H1 (cell line): ENCODE results near the gene MACROD1. TPM values are rescaled to one million over a fixed set of nuclear protein-coding genes. Genes with fewer than 3 reads are reported as not detected.

Experiments
- CTCF ChIA-PET: fragments of 300-600 bp; sonication (Branson Sonifier 250); formaldehyde crosslinking; loops from one replicate; lab custom pipeline; 2021; ENCODE audit not compliant: partially characterized antibody; lab: Charles Lee
- POLR2A ChIA-PET: fragments of 300-600 bp; sonication (Branson Sonifier 250); formaldehyde crosslinking; loops from one replicate; lab custom pipeline; 2021; ENCODE audit warnings: inconsistent platforms; ENCODE audit not compliant: partially characterized antibody; lab: Charles Lee
- DNase-seq, 2 experiments: peaks; one replicate each; pipeline versions ENCODE4 v3.0.0 to v3.0.0-alpha.2; 2010 to 2022; ENCODE audit warnings: low spot score in 2 of 2, low read depth in 1 of 2, mixed read lengths in 1 of 2
- FAIRE-seq: peaks from 2 replicates; lab custom pipeline; 2011; peaks lifted over from hg19 to GRCh38; lab: Jason Lieb, UNC
- H2AFZ ChIP-seq: 2 replicates; pipeline ENCODE4 v1.8.1; 2012; ENCODE audit warnings: low read length, inconsistent platforms
- H2AK5ac ChIP-seq: 2 replicates; pipeline ENCODE4 v1.6.1; 2013; ENCODE audit warnings: low read depth, low read length
- H2BK120ac ChIP-seq: replicated peaks from 2 replicates; pipeline ENCODE3; 2013; ENCODE audit warnings: low read depth, low read length, inconsistent platforms
- H2BK12ac ChIP-seq: 2 replicates; pipeline ENCODE4 v1.6.1; 2013; ENCODE audit warnings: low read depth, low read length
- H2BK15ac ChIP-seq: 2 replicates; pipeline ENCODE4 v1.6.1; 2013; ENCODE audit warnings: low read length
- H2BK20ac ChIP-seq: 2 replicates; pipeline ENCODE4 v1.6.1; 2013; ENCODE audit warnings: low read length
- H2BK5ac ChIP-seq: 2 replicates; pipeline ENCODE4 v1.6.1; 2013; ENCODE audit warnings: low read depth, low read length
- H3K14ac ChIP-seq: 2 replicates; pipeline ENCODE4 v1.6.1; 2013; ENCODE audit warnings: inconsistent platforms; ENCODE audit not compliant: insufficient read length
- H3K18ac ChIP-seq: 2 replicates; pipeline ENCODE4 v1.6.1; 2013; ENCODE audit warnings: low read length; ENCODE audit errors: extremely low read depth
- H3K23ac ChIP-seq: 2 replicates; pipeline ENCODE4 v1.6.1; 2013; ENCODE audit warnings: inconsistent platforms; ENCODE audit not compliant: insufficient read length
- H3K23me2 ChIP-seq: 2 replicates; pipeline ENCODE4 v1.6.1; 2013; ENCODE audit warnings: low read depth, low read length
- H3K27ac ChIP-seq: 2 replicates; pipeline ENCODE4 v1.6.1; 2011; ENCODE audit warnings: low read depth, low read length, inconsistent platforms
- H3K27me3 ChIP-seq, 4 experiments: replicated peaks in 1 of 4; 1 replicate in 1 of 4; 2 replicates in 3 of 4; pipeline versions ENCODE4 v1.6.1 to v1.8.1; 2011 to 2013; ENCODE audit warnings: low read length in 3 of 4, mild to moderate bottlenecking in 3 of 4, inconsistent platforms in 2 of 4, mixed read lengths in 2 of 4, moderate library complexity in 1 of 4; ENCODE audit not compliant: control insufficient read depth in 3 of 4, insufficient read depth in 3 of 4; ENCODE audit errors: extremely low read depth in 1 of 4
- H3K36me3 ChIP-seq, 4 experiments: 2 replicates each; pipeline versions ENCODE4 v1.6.1 to v1.8.1; 2011 to 2013; ENCODE audit warnings: mild to moderate bottlenecking in 4 of 4, low read length in 3 of 4, moderate library complexity in 2 of 4, control low read depth in 1 of 4, inconsistent platforms in 1 of 4; ENCODE audit not compliant: insufficient read depth in 4 of 4, control insufficient read depth in 2 of 4
- H3K4ac ChIP-seq: replicated peaks from 2 replicates; pipeline ENCODE3; 2013; ENCODE audit warnings: low read length, low read depth, mixed read lengths, inconsistent platforms; ENCODE audit not compliant: insufficient read length
- H3K4me1 ChIP-seq, 4 experiments: replicated peaks in 1 of 4; 1 replicate in 1 of 4; 2 replicates in 3 of 4; pipeline versions ENCODE4 v1.6.1 to v1.8.1; 2011 to 2013; ENCODE audit warnings: low read length in 3 of 4, inconsistent platforms in 2 of 4, mixed read lengths in 1 of 4; ENCODE audit not compliant: insufficient read depth in 4 of 4, control insufficient read depth in 3 of 4
- H3K4me2 ChIP-seq, 2 experiments: 2 replicates each; pipeline versions ENCODE4 v1.6.1 to v1.8.1; 2011 to 2013; ENCODE audit warnings: low read depth in 2 of 2, low read length in 2 of 2, control low read depth in 1 of 2, inconsistent platforms in 1 of 2, mild to moderate bottlenecking in 1 of 2; ENCODE audit not compliant: insufficient read depth in 1 of 2
- H3K4me3 ChIP-seq, 4 experiments: fragments of 200-600, 300-600 bp in 1 of 4; sonication (generic), shearing (Covaris generic), sonication (Bioruptor Twin) in 1 of 4; 2 replicates each; pipeline versions ENCODE4 v1.5.1 to v1.8.1; 2011 to 2016; ENCODE audit warnings: low read length in 4 of 4, low read depth in 3 of 4, control low read depth in 2 of 4, inconsistent platforms in 2 of 4, mild to moderate bottlenecking in 2 of 4, mixed read lengths in 1 of 4, moderate library complexity in 1 of 4; ENCODE audit not compliant: insufficient read depth in 2 of 4; ENCODE audit errors: extremely low read depth in 1 of 4
- H3K56ac ChIP-seq: replicated peaks from 2 replicates; pipeline ENCODE3; 2013; ENCODE audit warnings: low read depth, mild to moderate bottlenecking, mixed read lengths, low read length, inconsistent platforms; ENCODE audit not compliant: insufficient read length
- H3K79me1 ChIP-seq: 2 replicates; pipeline ENCODE4 v1.6.1; 2013; ENCODE audit warnings: low read depth, low read length, control low read depth
- H3K79me2 ChIP-seq, 2 experiments: 2 replicates each; pipeline versions ENCODE4 v1.6.1 to v1.8.1; 2012 to 2013; ENCODE audit warnings: low read length in 2 of 2, mild to moderate bottlenecking in 2 of 2, inconsistent platforms in 1 of 2; ENCODE audit not compliant: insufficient read depth in 2 of 2, control insufficient read depth in 1 of 2
- H3K9ac ChIP-seq, 4 experiments: replicated peaks in 1 of 4; 1 replicate in 1 of 4; 2 replicates in 3 of 4; pipeline versions ENCODE4 v1.6.1 to v1.8.1; 2011 to 2013; ENCODE audit warnings: low read depth in 3 of 4, low read length in 3 of 4, control low read depth in 2 of 4, mild to moderate bottlenecking in 2 of 4, moderate library complexity in 2 of 4, inconsistent platforms in 1 of 4; ENCODE audit errors: extremely low read depth in 1 of 4
- H3K9me3 ChIP-seq, 2 experiments: 2 replicates each; pipeline versions ENCODE4 v1.6.1 to v1.8.1; 2012 to 2013; ENCODE audit warnings: mild to moderate bottlenecking in 2 of 2, moderate library complexity in 2 of 2, control low read depth in 1 of 2, inconsistent platforms in 1 of 2, low read depth in 1 of 2, low read length in 1 of 2, mixed read lengths in 1 of 2; ENCODE audit not compliant: insufficient read depth in 2 of 2
- H4K20me1 ChIP-seq, 2 experiments: replicated peaks in 1 of 2; 2 replicates each; pipeline versions ENCODE3 to v1.8.1; 2011 to 2013; ENCODE audit warnings: inconsistent platforms in 2 of 2, low read length in 2 of 2, mild to moderate bottlenecking in 1 of 2; ENCODE audit not compliant: insufficient read depth in 2 of 2, control insufficient read depth in 1 of 2
- H4K5ac ChIP-seq: 2 replicates; pipeline ENCODE4 v1.6.1; 2013; ENCODE audit warnings: low read length, low read depth, mixed read lengths, inconsistent platforms; ENCODE audit not compliant: insufficient read length
- H4K8ac ChIP-seq: 2 replicates; pipeline ENCODE4 v1.8.0; 2013; ENCODE audit warnings: mild to moderate bottlenecking, moderate library complexity, low read length, inconsistent platforms; ENCODE audit not compliant: insufficient read depth; ENCODE audit errors: extremely low read depth
- H4K91ac ChIP-seq: replicated peaks from 2 replicates; pipeline ENCODE3; 2013; ENCODE audit warnings: low read length, mixed read lengths, inconsistent platforms; ENCODE audit not compliant: insufficient read length
- BRCA1 ChIP-seq: IDR thresholded peaks from 2 replicates; pipeline ENCODE4 v1.6.1; 2012; ENCODE audit warnings: low read depth, low read length, improper control_type of control experiment
- CBX5 ChIP-seq: fragments of 300-800, 300-1000 bp; sonication (generic); IDR thresholded peaks from 2 replicates; pipeline ENCODE4 v1.7.1; 2016; ENCODE audit warnings: antibody characterized with exemption, low read length, low read depth
- CBX8 ChIP-seq: fragments of 300-800, 300-1000 bp; sonication (generic); IDR thresholded peaks from 2 replicates; pipeline ENCODE4 v1.7.1; 2016; ENCODE audit warnings: low read depth, low read length, borderline replicate concordance
- CTBP2 ChIP-seq: IDR thresholded peaks from 2 replicates; pipeline ENCODE4 v1.7.0; 2011; ENCODE audit warnings: borderline replicate concordance, mild to moderate bottlenecking, moderate library complexity, mixed read lengths, low read length; ENCODE audit not compliant: insufficient read depth, insufficient read length
- GABPA ChIP-seq: IDR thresholded peaks from 2 replicates; pipeline ENCODE4 v1.6.1; 2011; ENCODE audit warnings: mild to moderate bottlenecking, low read length, moderate library complexity, borderline replicate concordance; ENCODE audit not compliant: insufficient read depth
- GTF2F1 ChIP-seq: IDR thresholded peaks from 2 replicates; pipeline ENCODE4 v1.6.1; 2012; ENCODE audit warnings: low read depth, low read length, improper control_type of control experiment, borderline replicate concordance
- HDAC2 ChIP-seq, 2 experiments: fragments of 300-600 bp in 1 of 2; sonication (generic) in 1 of 2; IDR thresholded peaks; 2 replicates each; pipeline ENCODE4 v1.6.1; 2011 to 2012; ENCODE audit warnings: low read depth in 2 of 2, low read length in 2 of 2, mild to moderate bottlenecking in 2 of 2, moderate library complexity in 2 of 2, borderline replicate concordance in 1 of 2, inconsistent platforms in 1 of 2
- KDM1A ChIP-seq: fragments of 200-600, 300-600 bp; sonication (generic); IDR thresholded peaks from 2 replicates; pipeline ENCODE4 v1.7.1; 2016; ENCODE audit warnings: mild to moderate bottlenecking, low read length, borderline replicate concordance
- MAFK ChIP-seq: IDR thresholded peaks from 2 replicates; pipeline ENCODE4 v1.6.1; 2012; ENCODE audit warnings: low read depth, mild to moderate bottlenecking, improper control_type of control experiment, low read length
- SP2 ChIP-seq: IDR thresholded peaks from 2 replicates; pipeline ENCODE4 v1.6.1; 2012; ENCODE audit warnings: mild to moderate bottlenecking, low read length, inconsistent platforms
- WGBS, 2 experiments: shearing (Covaris generic) in 1 of 2; methylation state at CpG; one replicate each; pipeline versions ENCODE4 v1.1.6 to v1.1.7; 2013 to 2015; ENCODE audit warnings: low lambda C conversion rate in 2 of 2, mixed read lengths in 2 of 2, inconsistent platforms in 1 of 2, low coverage in 1 of 2, missing lambda C conversion rate in 1 of 2; ENCODE audit not compliant: insufficient replicate concordance in 2 of 2, insufficient coverage in 1 of 2, insufficient read length in 1 of 2; ENCODE audit errors: extremely low coverage in 1 of 2, missing lambda C conversion rate in 1 of 2; 5-methylcytosine and 5-hydroxymethylcytosine counted together
- polyA plus RNA-seq, 7 experiments: library from polyadenylated mRNA; depleted of rRNA in 3 of 7; stranded (reverse) in 5 of 7; unstranded in 2 of 7; fragments of >200 nt in 5 of 7; fragments of 200-250 nt in 2 of 7; gene quantifications; 1 replicate in 5 of 7; 2 replicates in 1 of 7; 4 replicates in 1 of 7; pipeline versions ENCODE4 v1.2.1 to v1.2.3, GENCODE V29; 2011 to 2013; ENCODE audit warnings: missing spikeins in 2 of 7, mixed read lengths in 2 of 7
- total RNA-seq: library from RNA; stranded (reverse); fragmentation: NEBNext Ultra II Directional; extraction: Animal tissue kit (Norgen Biotek cat#: 25700); gene quantifications from 2 replicates; pipeline ENCODE4 v1.2.1, GENCODE V29; 2021

MACROD1 gene
- total and polyA plus RNA-seq, 2 of the 8 experiments (the other 6 are each of a cell fraction or from before 2014, with no cell fraction given), result 19.5 to 34.1 TPM

- Histone ChIP-seq H3K4me1 (peaks cover 2 to 19% (median 10%) of the 10 kb centered on the region in 4 experiments; a peak in 6 of 7 replicates), H3K79me2 (no peaks in the 10 kb centered on the region), H2BK12ac (no peak overlapping the region), H3K27me3 (peaks cover 0 to 16% (median 0%) of the 10 kb centered on the region in 4 experiments; a peak in 1 of 7 replicates), H4K20me1 (peaks cover 16 to 31% of the 10 kb centered on the region in 2 experiments), H3K36me3 (no peaks in the 10 kb centered on the region; a peak in 1 of 8 replicates), H4K91ac (no peak overlapping the region), H3K23ac (no peak overlapping the region), H2BK120ac (no peak overlapping the region), H2BK15ac (no peak overlapping the region), H3K9me3 (no peaks in the 10 kb centered on the region), H2BK5ac (no peak overlapping the region), H3K23me2 (peaks cover 4% of the 10 kb centered on the region; the same call in 1 of the 2 replicates), H4K5ac (no peak overlapping the region), H3K4me3 (no peak overlapping the region), H3K4me2 (no peak overlapping the region), H3K56ac (no peak overlapping the region), H3K18ac (no peak overlapping the region), H3K9ac (no peak overlapping the region), H2BK20ac (no peak overlapping the region), H3K4ac (no peak overlapping the region), H2AK5ac (no peak overlapping the region), H3K79me1 (no peaks in the 10 kb centered on the region), H2AFZ (no peak overlapping the region), H4K8ac (no peak overlapping the region), H3K14ac (no peak overlapping the region), H3K27ac (no peak overlapping the region)
- ChIA-PET CTCF (interaction anchor here (0.5 to 14.9 kb wide), 17 partner anchors 14 to 1478 kb away, joined by 3 to 291 read pairs (median 16); partner anchors contain the start of genes FLRT1 and MACROD1), POLR2A (interaction anchor here (1.7 to 1.9 kb wide), 3 partner anchors 12 to 151 kb away, joined by 3 to 5 read pairs (median 4); no protein-coding TSS in a partner anchor)
- no peak for DNase-seq
- no peak for FAIRE-seq
- WGBS, 2 experiments, result 90% methylated on average over 24 of the region's 24 CpGs; no CpG with 5 or more reads in 1 of the 2 experiments
- no peak for TF ChIP-seq CBX8
- no peak for TF ChIP-seq GABPA
- no peak for TF ChIP-seq BRCA1
- TF ChIP-seq CTBP2, result no peak
- TF ChIP-seq KDM1A, result no peak
- no peak for TF ChIP-seq CBX5
- no peak for TF ChIP-seq GTF2F1
- no peak for TF ChIP-seq HDAC2 (IDR thresholded peaks at IDR 0.05; ENCODE audit: borderline replicate concordance in 1 of 2, low read depth in 2 of 2, low read length in 2 of 2)
- TF ChIP-seq MAFK, result no peak
- no peak for TF ChIP-seq SP2
Observed at GRCh38 chr11:64150481-64151239, 15.3 kb downstream of the MACROD1 start.
